ENCODE measurements around the gene TTF1.

- TF ChIP-seq CTCF (IDR thresholded peaks at IDR 0.05) (no peak), POLR2A (IDR thresholded peaks at IDR 0.05) (no peak)
Observed at GRCh38 chr9:132357764-132358163, 48.9 kb downstream of the TTF1 start.
